GM19238 (cell line): Measurements from ENCODE around the gene G2E3.

Source experiments
- DNase-seq: peaks from one replicate; pipeline ENCODE4 v3.0.0; 2011; ENCODE audit warnings: low spot score; ENCODE audit not compliant: insufficient read length

The G2E3 gene

DNA sequence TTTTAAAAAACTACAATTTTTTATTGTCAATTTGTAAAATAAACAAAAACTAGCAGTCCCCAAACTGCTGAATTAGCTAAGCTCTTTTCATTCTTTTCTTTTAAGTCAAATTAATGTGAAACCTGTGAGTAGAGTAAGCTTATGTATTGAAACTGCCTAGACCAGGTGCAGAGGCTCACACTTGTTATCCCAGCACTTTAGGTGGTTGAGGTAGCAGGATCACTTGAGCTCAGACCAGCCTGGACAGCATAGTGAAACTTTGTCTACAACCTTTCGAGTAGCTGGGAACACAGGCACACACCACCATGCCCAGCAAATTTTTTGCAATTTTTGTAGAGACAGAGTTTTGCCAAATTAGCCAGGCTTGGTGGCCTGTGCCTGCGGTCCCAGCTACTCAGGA is 89.5 kb downstream of the G2E3 start:
- no peak for DNase-seq

DNA sequence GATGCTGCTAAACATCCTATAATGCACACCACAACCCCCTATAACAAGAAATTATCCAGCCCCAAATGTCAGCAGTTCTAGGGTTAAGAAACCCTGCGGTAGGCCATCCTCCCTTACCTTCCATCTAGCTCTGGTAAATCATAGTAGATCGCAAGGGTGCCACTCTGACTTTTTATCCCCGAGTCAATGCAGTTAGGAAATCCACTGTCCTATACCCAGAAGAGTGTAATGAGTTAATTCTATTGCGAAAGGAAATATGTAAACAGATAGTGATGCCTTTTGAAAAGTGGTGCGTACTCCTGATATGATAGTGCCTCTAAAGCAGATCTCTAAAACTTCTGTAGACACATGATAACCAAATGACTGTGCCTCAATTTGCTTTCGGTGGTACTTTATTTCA is 93.0 kb downstream of the G2E3 start:
- DNase-seq, result no peak

DNA sequence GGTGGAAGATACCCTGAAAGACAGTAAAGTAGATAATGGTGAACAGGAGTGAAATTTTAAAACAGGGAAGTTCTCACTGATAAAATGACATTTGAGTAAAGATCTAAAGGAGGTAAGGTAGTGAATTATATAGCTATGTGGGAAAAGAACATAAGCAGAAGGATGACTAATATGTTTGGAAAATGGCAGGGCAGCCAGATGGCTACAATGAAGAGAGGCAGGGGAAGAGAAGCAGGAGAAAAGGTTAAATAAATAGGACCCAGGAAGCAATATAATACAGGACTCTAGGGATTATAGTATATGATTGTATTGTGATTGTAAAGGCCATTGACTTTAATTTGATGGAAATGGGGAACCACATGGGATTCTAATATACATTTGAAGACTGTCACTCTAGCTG is 96.2 kb downstream of the G2E3 start:
- DNase-seq, result no peak

GRCh38 chr14:30655658-30656057 is 96.7 kb downstream of the G2E3 start:
- DNase-seq, result no peak

- no peak for DNase-seq
Measured at GRCh38 chr14:30656190-30656632, 97.3 kb downstream of the G2E3 start.

DNA sequence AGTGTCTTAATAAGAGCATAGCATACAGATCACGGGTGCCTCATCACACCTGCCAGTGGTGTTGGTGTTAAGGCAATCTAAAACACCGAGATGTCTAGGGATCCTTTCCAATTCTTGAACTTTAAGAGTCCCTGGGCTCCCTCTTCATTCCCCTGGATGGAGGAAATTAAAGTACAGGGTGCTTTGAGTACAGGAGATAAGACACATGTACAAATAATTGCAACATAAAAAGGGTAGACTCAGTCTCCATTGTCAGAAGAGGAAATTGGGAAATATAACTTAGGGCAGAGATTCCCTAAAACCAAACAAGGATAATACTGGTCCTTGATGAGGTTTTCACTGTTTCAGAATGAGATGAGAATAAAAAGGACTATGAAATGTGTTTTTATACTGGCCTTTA is 98.1 kb downstream of the G2E3 start:
- no peak for DNase-seq

DNA sequence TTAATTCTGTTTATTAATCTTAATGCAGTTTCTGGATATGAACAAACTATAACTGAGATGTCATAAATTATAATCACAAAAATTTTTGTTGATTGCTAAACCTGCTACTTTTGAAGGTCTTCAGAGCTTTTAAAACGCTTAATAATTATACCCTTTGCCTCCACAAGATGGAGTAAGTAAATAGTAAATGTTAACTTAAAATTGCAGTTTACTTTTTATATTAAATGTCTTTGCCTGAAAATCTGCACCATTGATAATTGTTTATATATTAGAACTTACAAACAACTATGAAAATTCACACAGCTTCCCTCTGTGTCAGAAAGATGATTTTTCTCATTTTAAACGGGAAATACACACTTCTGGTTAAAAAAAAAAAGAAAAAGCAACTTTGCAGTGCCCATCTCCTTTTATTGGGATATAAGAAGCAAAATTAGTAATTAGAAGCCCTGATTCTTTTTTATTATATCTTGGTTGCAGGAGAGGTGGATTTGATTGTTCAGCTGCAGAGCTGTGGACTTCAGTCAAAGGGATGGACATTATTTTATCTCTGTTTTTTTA is 98.7 kb downstream of the G2E3 start:
- DNase-seq, result no peak

DNA sequence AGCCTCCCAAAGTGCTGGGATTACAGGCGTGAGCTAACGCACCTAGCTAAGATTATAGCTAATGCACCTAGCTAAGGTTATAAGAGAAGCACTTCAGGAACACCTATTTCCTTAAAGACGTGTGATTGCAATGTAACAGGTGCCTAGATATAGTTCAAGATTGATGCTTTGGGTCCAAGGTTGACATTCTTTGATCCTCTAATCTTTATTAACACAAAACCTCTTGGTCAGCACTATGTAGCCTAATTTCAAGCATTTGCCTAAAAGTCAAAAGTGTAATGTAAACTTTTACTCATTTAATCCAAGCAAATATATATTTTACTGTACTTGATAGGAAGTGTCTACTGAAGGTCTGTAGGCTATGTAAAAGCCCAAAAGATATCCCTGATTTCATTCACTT is 99.7 kb downstream of the G2E3 start:
- DNase-seq, result no peak

DNA sequence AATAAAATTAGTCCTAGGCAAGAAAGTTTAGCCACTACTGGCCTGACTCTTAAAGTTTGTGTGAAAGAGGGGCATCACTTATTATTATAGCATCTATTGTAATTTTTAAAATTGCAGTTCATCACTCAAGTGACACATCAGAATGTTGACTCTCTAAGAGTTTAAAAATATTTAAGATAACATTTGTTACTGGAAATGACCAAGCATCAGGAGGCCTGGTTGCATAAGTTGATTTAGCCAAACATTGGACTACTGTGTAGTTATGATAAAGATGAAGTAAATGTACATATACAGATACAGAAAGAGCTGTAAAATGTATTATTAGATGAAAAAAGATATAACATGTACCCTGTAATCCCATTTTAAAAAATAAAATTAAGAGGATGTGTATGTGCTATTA is 110.6 kb downstream of the G2E3 start:
- DNase-seq, result no peak
